G401 (cell line): ENCODE results near the gene GATA3. TPM values are rescaled to one million over a fixed set of nuclear protein-coding genes. Genes with fewer than 3 reads are reported as not detected.

ENCODE experiments used
- DNase-seq: peaks from one replicate; pipeline ENCODE4 v3.0.0-alpha.2; 2015; ENCODE audit warnings: low spot score
- in situ Hi-C: cut with HindIII; loops from 2 replicates; pipeline ENCODE4 v1.10.0; 2016; ENCODE audit warnings: low sequenced_read_pairs, mixed read lengths
- total RNA-seq: library from RNA; depleted of rRNA; stranded (reverse); fragments of >200 nt; shearing (Covaris generic); gene quantifications from 2 replicates; pipeline ENCODE4 v1.2.3, GENCODE V29; 2014; rRNA removed

Gene GATA3
- total RNA-seq, 1 experiment from 2014 or later, result not detected

DNA sequence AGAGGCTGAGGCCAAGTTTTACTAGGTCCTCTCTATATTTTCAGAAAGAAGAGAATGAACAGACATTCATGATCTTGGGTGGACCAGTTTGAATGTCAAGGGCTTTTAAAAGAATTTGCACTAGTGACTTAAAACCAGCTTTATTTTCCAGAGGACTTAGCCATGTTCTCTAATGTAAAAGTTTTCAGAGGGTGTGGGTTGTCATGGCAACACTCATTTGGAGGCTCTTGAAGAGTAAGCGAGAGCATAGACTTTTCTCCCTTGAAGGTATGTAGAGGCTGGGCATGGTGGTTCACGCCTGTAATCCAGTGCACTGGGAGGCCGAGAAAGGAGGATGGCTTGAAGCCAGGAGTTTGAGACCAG is 61.1 kb downstream of the GATA3 start:
- in situ Hi-C loops, result no loop called here
- no peak for DNase-seq

DNA sequence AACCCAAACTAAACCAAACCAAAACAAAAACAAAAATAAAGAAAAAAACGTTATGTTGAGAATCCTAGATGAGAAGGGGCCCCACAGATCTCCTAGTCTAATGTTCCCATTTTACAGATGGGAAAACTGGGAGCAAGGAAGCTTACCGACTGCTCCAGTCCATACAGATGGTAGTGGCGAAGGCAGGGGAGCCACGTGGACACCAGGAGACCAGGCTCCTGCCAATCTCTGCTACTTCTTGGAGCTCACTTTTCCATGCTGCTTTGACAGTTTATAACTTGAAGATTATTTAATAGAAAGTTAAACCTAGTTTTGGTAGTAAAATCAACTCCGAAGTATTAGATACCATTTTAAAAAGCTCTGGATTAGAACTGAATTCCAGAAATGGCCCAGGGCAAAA is 62.0 kb downstream of the GATA3 start:
- no peak for DNase-seq
- in situ Hi-C loops, result no loop called here

DNA sequence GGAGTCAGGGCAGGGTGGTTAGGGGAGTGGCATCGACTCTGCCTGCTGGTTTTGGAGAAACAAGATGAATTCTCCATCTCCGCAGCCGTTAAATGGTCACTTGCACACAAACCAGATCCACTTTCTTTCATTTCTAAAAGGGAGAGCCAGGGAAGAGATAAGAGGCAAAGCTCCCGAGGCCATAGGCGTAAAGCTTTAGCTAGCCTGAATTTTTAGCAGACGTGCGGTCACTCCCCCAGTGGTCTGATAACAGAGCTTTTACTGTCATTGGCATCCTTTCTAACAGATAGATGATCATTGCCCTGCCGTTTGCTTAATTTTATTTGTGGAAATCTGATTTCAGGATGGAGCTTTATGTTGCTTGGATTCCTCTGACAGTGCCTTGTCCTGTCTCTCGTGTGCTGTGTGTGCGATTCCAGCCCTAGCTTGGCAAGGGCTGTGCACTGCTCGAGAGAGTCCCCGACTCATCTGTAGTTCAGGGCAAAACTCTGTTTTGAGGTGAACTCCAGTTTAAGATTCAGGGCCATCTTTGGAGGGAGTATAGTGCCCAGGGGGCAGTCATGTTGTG is 62.5 kb downstream of the GATA3 start:
- in situ Hi-C loops, result no loop called here
- no peak for DNase-seq

DNA sequence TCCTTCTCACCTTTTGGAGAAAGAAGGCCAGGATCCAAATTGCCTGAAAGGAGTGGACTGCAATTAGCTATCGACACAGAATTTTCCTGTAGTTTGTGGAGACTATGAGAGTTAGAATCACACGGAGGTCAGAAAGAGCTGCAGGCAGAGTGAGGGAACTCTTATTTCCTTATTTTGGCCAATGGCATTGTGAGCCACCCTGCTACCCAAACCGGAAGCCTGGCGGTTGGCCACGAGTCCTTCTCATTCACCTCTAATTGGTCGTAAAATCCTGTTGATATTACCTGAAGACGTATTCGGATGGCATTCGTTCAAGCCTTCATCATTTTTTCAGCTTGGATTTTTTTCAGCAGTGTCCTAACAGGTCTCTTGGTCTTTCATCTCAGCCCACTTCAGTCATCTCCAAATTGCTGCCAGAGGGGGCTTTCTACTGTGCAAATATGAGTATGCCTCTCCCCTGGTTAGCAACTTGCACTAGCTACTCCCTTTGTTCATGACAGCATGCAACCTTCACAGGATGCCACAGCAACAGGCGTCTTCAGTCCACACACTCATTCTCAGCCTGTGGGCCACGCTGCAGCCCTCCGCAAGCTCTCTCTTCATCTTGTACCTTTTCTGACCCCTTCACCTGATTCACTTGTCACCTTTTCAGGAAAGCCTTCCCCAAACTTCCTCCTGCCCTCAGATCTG is 66.9 kb downstream of the GATA3 start:
- DNase-seq, result no peak
- in situ Hi-C loops, result no loop called here

DNA sequence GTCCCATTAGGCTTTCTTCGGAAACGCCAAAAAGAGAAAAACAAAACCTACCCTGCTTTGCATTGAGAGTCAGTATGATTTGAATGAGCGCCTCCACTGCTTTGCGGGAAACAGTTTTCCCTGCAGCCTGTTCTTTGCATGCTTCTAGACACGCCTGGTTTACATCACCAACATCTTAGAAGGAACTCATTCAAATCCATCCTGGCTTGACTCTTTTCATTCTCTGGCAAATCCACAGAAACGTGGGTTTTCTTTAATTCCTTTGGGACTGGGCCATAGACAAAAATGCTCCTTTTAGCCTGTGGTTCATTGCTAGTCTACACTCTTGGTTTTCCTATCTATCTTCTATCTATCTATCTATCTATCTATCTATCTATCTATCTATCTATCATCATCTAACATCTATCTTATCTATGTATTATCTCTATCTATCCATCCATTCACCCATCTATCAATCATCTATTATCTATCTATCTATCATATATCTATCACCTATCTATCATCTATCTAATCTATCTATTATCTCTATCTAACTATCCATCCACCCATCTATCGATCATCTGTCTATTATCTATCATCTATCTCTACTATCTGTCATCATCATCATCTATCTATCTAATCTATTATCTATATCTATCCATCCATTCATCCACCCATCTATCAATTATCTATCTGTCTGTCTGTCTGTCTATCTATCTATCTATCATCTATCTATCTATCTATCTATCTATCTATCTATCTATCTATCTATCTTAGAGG is 68.3 kb downstream of the GATA3 start:
- in situ Hi-C loops, result no loop called here
- DNase-seq, result no peak

DNA sequence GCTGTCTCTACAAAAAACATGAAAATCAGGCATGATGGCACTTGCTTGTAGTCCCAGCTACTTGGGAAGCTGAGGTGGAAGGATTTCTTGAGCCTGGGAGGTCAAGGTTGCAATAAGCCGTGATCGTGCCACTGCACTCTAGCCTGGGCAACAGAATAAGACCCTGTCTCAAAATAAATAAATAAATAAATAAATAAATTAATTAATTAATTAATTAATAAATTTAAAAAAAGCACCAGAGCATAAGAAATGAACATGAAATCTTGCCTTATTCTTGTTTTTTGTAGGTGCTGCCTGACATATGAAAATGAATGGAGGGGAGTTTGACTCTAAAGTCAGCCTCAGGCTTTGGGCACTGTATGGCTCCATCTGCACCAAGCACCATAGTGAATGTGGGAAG is 69.9 kb downstream of the GATA3 start:
- in situ Hi-C loops, result no loop called here
- no peak for DNase-seq

Other genes with a start within 250 kb of the GATA3 start
- gene TAF3, start 236.2 kb upstream of the GATA3 start, total RNA-seq, result 1.3 and 1.8 TPM in 2 replicates